GM15510 (cell line): ENCODE data around the gene B3GNT2.

Source experiments
- POLR2A ChIP-seq: IDR thresholded peaks from 3 replicates; pipeline ENCODE4 v1.6.1; 2011; ENCODE audit warnings: borderline replicate concordance; ENCODE audit not compliant: insufficient read length; ENCODE audit errors: extremely low read depth

Gene B3GNT2

GRCh38 chr2:62195421-62196277 is at the start of gene B3GNT2:
Gene B3GNT2, plus strand, starts transcription at chr2:62196115. Its CDS starts 26,106 bp downstream, at chr2:62222221.
- peak; percentile 96 for TF ChIP-seq POLR2A

- no peak for TF ChIP-seq POLR2A
These were observed 48.2 kb upstream of the B3GNT2 start for GRCh38 chr2:62147610-62148301.

GRCh38 chr2:62149708-62150107 is 46.2 kb upstream of the B3GNT2 start:
- TF ChIP-seq POLR2A: no peak

DNA sequence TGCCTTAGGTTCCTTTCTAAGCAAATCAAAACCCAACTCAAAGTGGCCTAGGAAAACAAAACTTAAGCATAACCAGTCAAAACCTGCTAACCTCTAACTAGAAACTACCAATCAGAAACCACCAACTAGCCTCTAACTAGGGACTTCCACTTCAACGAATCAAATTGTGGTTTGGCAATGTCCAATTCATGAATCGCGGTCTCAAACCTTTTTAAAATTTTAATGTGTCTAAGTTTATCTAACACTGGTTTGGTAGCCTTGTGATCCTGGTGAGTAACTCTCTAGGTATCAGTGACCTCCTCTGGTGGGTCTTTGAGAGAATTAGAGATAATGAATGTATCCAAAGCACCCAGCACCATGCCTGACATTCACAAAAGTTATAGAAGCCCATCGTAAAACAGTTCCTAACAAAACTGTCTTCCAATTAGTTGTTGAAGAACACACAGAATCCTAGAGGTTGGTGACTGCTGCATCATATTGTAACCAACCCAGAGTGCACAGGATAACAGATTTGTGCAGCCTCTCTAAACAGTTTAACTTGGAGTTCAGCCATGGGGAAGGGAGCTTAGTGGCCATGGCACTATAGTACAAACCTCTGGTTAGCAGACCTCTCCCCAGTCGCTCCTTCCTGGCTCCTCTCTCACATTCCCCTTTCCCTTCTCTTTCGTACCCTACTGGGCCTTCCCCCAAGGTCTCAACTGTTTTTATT is 45.2 kb upstream of the B3GNT2 start:
- no peak for TF ChIP-seq POLR2A

DNA sequence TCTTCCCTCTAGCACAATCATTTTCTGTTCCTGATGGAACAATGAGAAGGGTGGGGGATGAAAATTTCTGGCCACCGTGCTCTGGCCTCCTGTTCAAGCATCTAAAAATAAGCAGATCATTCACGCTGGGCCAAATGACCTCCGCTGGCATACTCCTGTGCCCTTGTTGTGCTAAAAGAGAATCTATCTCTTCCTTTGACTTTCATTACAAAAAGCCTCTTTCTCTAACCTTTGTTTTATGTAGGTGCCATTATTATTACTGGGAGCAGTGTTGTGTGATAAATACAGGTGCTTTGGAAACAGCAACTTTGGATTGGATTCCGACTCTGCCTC is 44.6 kb upstream of the B3GNT2 start:
- TF ChIP-seq POLR2A: no peak

DNA sequence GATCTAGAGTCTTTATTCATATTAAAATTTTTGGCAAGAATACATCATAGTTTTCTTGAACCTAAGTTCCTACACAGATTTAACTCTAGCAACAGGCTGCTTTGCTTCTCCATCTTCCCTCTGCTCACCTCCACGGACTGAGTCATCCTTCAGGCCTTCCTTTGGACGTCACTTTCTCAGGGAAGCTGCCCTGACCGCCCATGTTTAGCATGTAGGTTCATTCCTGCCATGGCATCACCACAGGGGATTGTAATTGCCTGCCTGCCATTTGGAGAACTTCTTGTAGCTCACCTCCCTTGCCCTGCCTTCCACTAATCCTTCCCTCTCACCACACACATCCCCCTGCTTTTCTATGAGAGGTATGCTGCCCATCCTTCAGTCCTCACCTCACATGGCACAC is 43.9 kb upstream of the B3GNT2 start:
- TF ChIP-seq POLR2A: no peak

GRCh38 chr2:62156861-62157496 is 38.9 kb upstream of the B3GNT2 start:
- no peak for TF ChIP-seq POLR2A

GRCh38 chr2:62158444-62159121 is 37.3 kb upstream of the B3GNT2 start:
- TF ChIP-seq POLR2A: no peak

GRCh38 chr2:62163106-62163831 is 32.6 kb upstream of the B3GNT2 start:
- TF ChIP-seq POLR2A: no peak

DNA sequence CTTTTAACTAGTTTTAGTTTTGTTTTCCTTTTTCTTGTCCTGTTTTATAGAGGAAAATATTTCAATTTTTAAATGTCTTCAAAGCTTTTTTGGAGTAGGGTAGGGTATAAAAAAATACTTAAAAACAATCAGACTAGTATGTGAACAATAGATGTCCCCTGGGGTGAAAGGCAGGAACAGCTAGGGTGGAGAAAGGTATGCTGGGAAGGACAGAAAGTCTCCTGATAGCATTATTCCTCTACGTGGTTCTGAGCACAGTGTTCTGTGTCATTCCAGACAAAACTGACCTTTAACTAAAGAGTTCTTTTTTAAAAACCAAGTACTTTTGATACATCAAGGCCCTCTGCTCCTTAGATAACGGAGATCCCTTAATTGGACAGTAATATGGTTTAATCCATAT is 32.1 kb upstream of the B3GNT2 start:
- no peak for TF ChIP-seq POLR2A

GRCh38 chr2:62175728-62176127 is 20.2 kb upstream of the B3GNT2 start:
- TF ChIP-seq POLR2A: no peak

DNA sequence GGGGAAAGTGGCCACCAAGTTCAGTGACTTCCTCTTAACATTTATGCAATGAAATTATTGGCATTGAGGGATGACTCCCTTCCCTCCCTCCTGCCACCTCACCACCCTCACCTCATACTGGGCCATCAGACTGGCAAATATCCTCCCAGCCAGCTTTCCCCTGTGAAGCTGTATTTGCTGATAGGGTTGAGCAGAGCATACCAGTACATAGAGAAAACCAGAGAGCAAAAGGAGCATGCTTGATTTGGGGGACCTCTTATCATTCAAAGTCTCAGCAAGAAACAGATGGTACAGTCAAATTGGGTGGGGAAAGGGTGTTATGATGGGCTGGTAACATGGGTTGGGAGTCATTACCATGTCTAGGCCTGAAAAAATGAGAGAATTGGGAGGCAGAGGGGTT is 19.1 kb upstream of the B3GNT2 start:
- no peak for TF ChIP-seq POLR2A

DNA sequence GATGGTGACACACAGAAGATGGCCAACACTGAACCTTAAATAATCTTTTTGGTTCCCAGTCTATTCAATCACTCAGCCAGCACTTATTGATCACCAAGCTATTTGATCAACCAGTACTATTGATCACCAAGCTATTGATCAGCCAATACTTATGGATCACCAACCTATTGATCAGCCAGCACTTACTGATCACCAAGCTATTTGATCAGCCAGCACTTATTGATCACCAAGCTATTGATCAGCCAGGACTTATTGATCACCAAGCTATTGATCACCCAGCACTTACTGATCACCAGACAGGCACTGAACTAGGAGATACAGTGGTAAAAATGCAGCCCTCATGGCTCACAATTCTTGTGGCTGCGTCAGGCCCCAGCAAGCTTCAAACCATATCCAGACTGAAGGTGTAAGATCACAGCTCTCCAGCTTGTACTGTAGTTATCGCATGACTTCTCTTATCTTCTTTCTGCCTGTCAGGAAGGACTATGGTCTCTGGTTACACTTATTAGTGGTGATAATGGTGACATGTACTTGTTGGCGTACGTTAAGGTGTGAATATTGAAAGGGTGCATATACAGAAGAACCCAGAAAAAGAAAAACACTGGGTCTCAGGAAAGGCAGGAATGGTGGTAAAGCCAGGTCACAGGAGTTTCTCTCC is 18.4 kb upstream of the B3GNT2 start:
- TF ChIP-seq POLR2A: no peak

DNA sequence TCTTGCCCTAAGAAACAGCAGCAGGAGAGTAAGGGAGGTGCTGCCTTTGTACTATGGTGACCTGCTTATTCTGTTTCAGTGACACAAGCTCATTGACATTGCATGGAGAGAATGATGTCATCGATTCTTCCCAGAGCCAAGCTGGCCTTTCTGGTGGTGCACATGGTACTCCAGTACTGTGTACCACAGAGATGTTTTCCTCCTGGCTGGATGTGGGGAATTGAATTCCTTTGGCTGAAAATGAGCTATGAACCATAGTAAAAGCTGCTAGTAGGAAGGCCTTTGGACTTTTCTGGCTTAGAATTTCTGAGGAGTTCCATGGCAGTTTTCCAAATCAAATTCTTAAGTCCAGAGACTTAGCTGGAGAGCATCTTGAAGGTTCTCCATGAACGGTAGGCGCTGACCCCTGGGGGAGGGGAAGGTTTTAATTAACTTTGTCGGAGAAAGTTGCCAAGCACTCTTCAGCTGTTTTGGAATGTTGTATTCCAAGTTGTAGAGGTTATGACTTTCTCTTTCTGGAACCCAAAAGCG is 17.1 kb upstream of the B3GNT2 start:
- no peak for TF ChIP-seq POLR2A

DNA sequence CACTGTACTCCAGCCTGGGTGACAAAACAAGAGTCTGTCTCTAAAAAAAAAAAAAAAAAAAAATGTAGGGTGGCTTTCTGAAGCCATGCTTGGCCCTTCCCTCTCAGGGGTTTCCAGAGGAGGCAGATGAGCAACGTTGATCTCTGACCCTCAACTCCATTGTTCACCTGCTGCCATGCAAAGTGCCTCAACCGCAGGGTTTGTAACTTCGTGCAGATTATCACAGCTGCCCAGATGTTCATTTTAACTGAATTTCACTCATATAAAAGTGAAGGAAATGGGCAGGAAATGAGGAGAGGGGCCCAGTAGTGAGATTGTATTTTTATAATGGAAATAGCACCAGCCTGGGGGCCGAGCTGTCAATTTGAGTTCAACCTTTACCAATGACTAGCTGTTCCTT is 14.9 kb upstream of the B3GNT2 start:
- no peak for TF ChIP-seq POLR2A
